GM12878 (cell line): ENCODE data around the gene HOXD3. TPM values are rescaled to one million over a fixed set of nuclear protein-coding genes. Genes with fewer than 3 reads are reported as not detected.

Source experiments
- ATAC-seq: fragments of 200-7000 bp; cut with Tn5 transposase; 3 replicates; pipeline ENCODE4 v1.9.1; 2020; ENCODE audit warnings: mild to moderate bottlenecking, moderate library complexity
- Bru-seq: library from RNA; stranded (reverse); fragments of 400-500 nt; gene quantifications from one replicate; lab custom pipeline; 2021; lab: Mats Ljungman, UMichigan
- BruChase-seq, 2 experiments: library from RNA; stranded (reverse); fragments of 400-500 nt; gene quantifications; one replicate each; lab custom pipeline; 2021; lab: Mats Ljungman, UMichigan
- BruUV-seq: library from RNA; stranded (reverse); fragments of 400-500 nt; replicated peaks from 2 replicates; lab custom pipeline; 2021; lab: Mats Ljungman, UMichigan
- CTCF ChIA-PET: fragments of 300-600 bp; sonication (Branson Sonifier 250); formaldehyde crosslinking; extraction: SDS; loops from one replicate; lab custom pipeline; 2021; ENCODE audit warnings: inconsistent platforms; lab: Yijun Ruan, JAX
- POLR2A ChIA-PET: fragments of 350-600 bp; formaldehyde crosslinking; extraction: SDS; loops from one replicate; lab custom pipeline; 2021; ENCODE audit warnings: inconsistent platforms; lab: Charles Lee
- RAD21 ChIA-PET: fragments of 300-600 bp; sonication (Branson Sonifier 250); formaldehyde crosslinking; loops from one replicate; lab custom pipeline; 2023; ENCODE audit warnings: antibody characterized with exemption; ENCODE audit not compliant: unreplicated experiment; lab: Charles Lee
- SMC1A ChIA-PET: fragments of 300-600 bp; sonication (Branson Sonifier 250); formaldehyde crosslinking; loops from one replicate; lab custom pipeline; 2023; ENCODE audit not compliant: unreplicated experiment, uncharacterized antibody; lab: Charles Lee
- DNase-seq: peaks from one replicate; pipeline ENCODE4 v3.0.0-alpha.2; 2011; ENCODE audit warnings: low read depth, low spot score
- FAIRE-seq: peaks from 3 replicates; lab custom pipeline; 2011; peaks lifted over from hg19 to GRCh38; lab: Jason Lieb, UNC
- H2AFZ ChIP-seq: 2 replicates; pipeline ENCODE4 v1.6.0; 2011; ENCODE audit warnings: low read depth, low read length, control low read depth; ENCODE audit not compliant: control insufficient read depth
- H3K27ac ChIP-seq: 2 replicates; pipeline ENCODE4 v1.5.1; 2011; ENCODE audit warnings: control low read depth; ENCODE audit not compliant: control insufficient read depth, insufficient read depth
- H3K27me3 ChIP-seq, 2 experiments: replicated peaks in 1 of 2; 2 replicates each; pipeline versions ENCODE4 v1.6.0 to v1.6.1; 2011; ENCODE audit warnings: low read length in 1 of 2; ENCODE audit not compliant: control insufficient read depth in 2 of 2, insufficient read depth in 2 of 2
- H3K36me3 ChIP-seq, 2 experiments: 2 replicates each; pipeline ENCODE4 v1.5.1; 2011; ENCODE audit warnings: low read length in 1 of 2; ENCODE audit not compliant: control insufficient read depth in 2 of 2, insufficient read depth in 2 of 2
- H3K4me1 ChIP-seq: 2 replicates; pipeline ENCODE4 v1.6.1; 2011; ENCODE audit warnings: mild to moderate bottlenecking, low read length, moderate library complexity, mixed read lengths; ENCODE audit not compliant: control insufficient read depth, insufficient read depth
- H3K4me2 ChIP-seq: 2 replicates; pipeline ENCODE4 v1.6.0; 2011; ENCODE audit warnings: control low read depth; ENCODE audit not compliant: control insufficient read depth, insufficient read depth
- H3K4me3 ChIP-seq: fragments of 200-600 bp; sonication (generic); 2 replicates; pipeline ENCODE4 v1.5.1; 2016
- H3K79me2 ChIP-seq: 2 replicates; pipeline ENCODE4 v1.6.0; 2011; ENCODE audit warnings: low read length; ENCODE audit not compliant: control insufficient read depth, insufficient read depth
- H3K9ac ChIP-seq: 2 replicates; pipeline ENCODE4 v1.8.0; 2011; ENCODE audit warnings: low read length, control low read depth, mixed read lengths; ENCODE audit not compliant: control insufficient read depth, insufficient read depth
- H3K9me3 ChIP-seq: replicated peaks from 3 replicates; pipeline ENCODE4 v1.5.1; 2011; ENCODE audit warnings: mild to moderate bottlenecking, low read length; ENCODE audit not compliant: control insufficient read depth, insufficient read depth
- H4K20me1 ChIP-seq: 2 replicates; pipeline ENCODE4 v1.6.0; 2011; ENCODE audit not compliant: control insufficient read depth, insufficient read depth
- BACH1 ChIP-seq: fragments of 450-650 bp; IDR thresholded peaks from 2 replicates; pipeline ENCODE4 v1.6.1; 2017; ENCODE audit warnings: mild to moderate bottlenecking, borderline replicate concordance
- BCL11A ChIP-seq: IDR thresholded peaks from 2 replicates; pipeline ENCODE4 v1.6.1; 2011; ENCODE audit warnings: low read depth, low read length
- CEBPZ ChIP-seq: fragments of 150-350 bp; IDR thresholded peaks from 2 replicates; pipeline ENCODE4 v1.6.1; 2016; ENCODE audit warnings: low read depth, low read length
- CREB1 ChIP-seq: IDR thresholded peaks from 2 replicates; pipeline ENCODE4 v1.6.1; 2012; ENCODE audit warnings: low read depth, mild to moderate bottlenecking, inconsistent platforms
- CREM ChIP-seq: IDR thresholded peaks from 2 replicates; pipeline ENCODE4 v1.6.1; 2014; ENCODE audit warnings: antibody characterized with exemption, low read depth
- EGR1 ChIP-seq, 2 experiments: IDR thresholded peaks; 1 replicate in 1 of 2; 2 replicates in 1 of 2; pipeline ENCODE4 v1.6.1; 2011 to 2012; ENCODE audit warnings: low read depth in 2 of 2, low read length in 2 of 2, borderline replicate concordance in 1 of 2, mild to moderate bottlenecking in 1 of 2, moderate library complexity in 1 of 2
- MTA3 ChIP-seq: IDR thresholded peaks from 2 replicates; pipeline ENCODE4 v1.6.1; 2012; ENCODE audit warnings: low read length, inconsistent platforms, borderline replicate concordance
- MYC ChIP-seq: IDR thresholded peaks from 2 replicates; pipeline ENCODE4 v1.6.1; 2011; ENCODE audit warnings: mild to moderate bottlenecking, low read length, moderate library complexity, inconsistent platforms; ENCODE audit not compliant: insufficient read depth, insufficient replicate concordance, insufficient read length, severe bottlenecking
- NFIC ChIP-seq: IDR thresholded peaks from 2 replicates; pipeline ENCODE4 v1.6.1; 2012; ENCODE audit warnings: low read depth, mild to moderate bottlenecking, inconsistent platforms, low read length, moderate library complexity
- NR2C2 ChIP-seq: IDR thresholded peaks from 2 replicates; pipeline ENCODE4 v1.6.1; 2011; ENCODE audit warnings: borderline replicate concordance, low read depth; ENCODE audit not compliant: control insufficient read depth, insufficient read length
- RELB ChIP-seq: fragments of 450-650 bp; IDR thresholded peaks from 2 replicates; pipeline ENCODE4 v1.6.1; 2017; ENCODE audit warnings: low read depth, mild to moderate bottlenecking, moderate library complexity
- RFX5 ChIP-seq: IDR thresholded peaks from 2 replicates; pipeline ENCODE4 v1.6.1; 2011; ENCODE audit warnings: low read depth, low read length, improper control_type of control experiment
- SIX5 ChIP-seq: IDR thresholded peaks from 2 replicates; pipeline ENCODE4 v1.6.1; 2011; ENCODE audit warnings: mild to moderate bottlenecking, low read depth, low read length, moderate library complexity; ENCODE audit not compliant: severe bottlenecking
- SMARCA5 ChIP-seq: fragments of 450-650 bp; IDR thresholded peaks from 2 replicates; pipeline ENCODE4 v1.6.1; 2017; ENCODE audit warnings: mild to moderate bottlenecking
- SPI1 ChIP-seq: IDR thresholded peaks from 2 replicates; pipeline ENCODE4 v1.6.1; 2011; ENCODE audit warnings: low read depth, mild to moderate bottlenecking, low read length, moderate library complexity, borderline replicate concordance; ENCODE audit not compliant: insufficient read depth
- SRF ChIP-seq, 2 experiments: IDR thresholded peaks; 2 replicates each; pipeline ENCODE4 v1.6.1; 2011; ENCODE audit warnings: low read depth in 2 of 2, low read length in 2 of 2, mild to moderate bottlenecking in 1 of 2, moderate library complexity in 1 of 2
- YY1 ChIP-seq: IDR thresholded peaks from 2 replicates; pipeline ENCODE4 v1.6.1; 2011; ENCODE audit warnings: low read depth, mild to moderate bottlenecking, low read length
- WGBS: methylation state at CpG from one replicate; pipeline ENCODE4 v1.1.6; 2016; ENCODE audit warnings: low lambda C conversion rate; ENCODE audit not compliant: insufficient replicate concordance, insufficient coverage; ENCODE audit errors: missing lambda C conversion rate; 5-methylcytosine and 5-hydroxymethylcytosine counted together
- in situ Hi-C: fragments of 300-500 bp; cut with MboI; formaldehyde crosslinking; loops from 9 replicates; pipeline ENCODE4 v1.14.3; 2018; ENCODE audit warnings: mixed read lengths
- intact Hi-C: fragments of 100-400 bp; cut with micrococcal nuclease; formaldehyde crosslinking; loops from one replicate; pipeline ENCODE4 v1.14.2; 2022; ENCODE audit not compliant: unreplicated experiment
- long read RNA-seq, 2 experiments: library from polyadenylated mRNA; unstranded; transcript quantifications; one replicate each; pipeline ENCODE4 v2.0.0, GENCODE V29; 2019 to 2020
- polyA minus RNA-seq, 3 experiments: library from RNA; depleted of rRNA, polyadenylated mRNA; stranded (reverse); fragments of >200 nt; gene quantifications; 2 replicates each; pipeline ENCODE4 v1.2.3, GENCODE V29; 2011
- polyA plus RNA-seq, 11 experiments: library from polyadenylated mRNA; depleted of rRNA in 4 of 11; unstranded in 6 of 11; stranded (reverse) in 5 of 11; fragments of >200 nt; fragmentation: Nextera tagmentation in 4 of 11; fragmentation: Illumina TruSeq in 1 of 11; extraction: Ambion mirVana in 4 of 11; extraction: Trizol in 1 of 11; gene quantifications; 1 replicate in 1 of 11; 2 replicates in 10 of 11; pipeline versions ENCODE4 v1.2.1 to v1.2.3, GENCODE V29; 2011 to 2016; ENCODE audit warnings: inconsistent platforms in 2 of 11, missing spikeins in 2 of 11, low read depth in 1 of 11
- total RNA-seq, 4 experiments: library from RNA; depleted of rRNA in 3 of 4; stranded (reverse); fragments of >200 nt in 3 of 4; fragmentation: Illumina TruSeq in 1 of 4; extraction: Trizol in 1 of 4; gene quantifications; 2 replicates each; pipeline versions ENCODE4 v1.2.1 to v1.2.3, GENCODE V29; 2013 to 2021

HOXD3 gene
- not detected in 2 replicates for total RNA-seq (2013; cell fraction: nucleolus; rRNA removed)
- total RNA-seq (2014; rRNA removed) = not detected in 2 replicates
- not detected in 2 replicates for total RNA-seq (2014; rRNA removed; fragmentation: Illumina TruSeq; extraction: Trizol)
- total RNA-seq (2021) = not detected in 2 replicates
- polyA plus RNA-seq (2011; ENCODE audit: low read depth) = not detected
- not detected in 2 replicates for polyA plus RNA-seq (2011; rRNA removed)
- not detected in 2 replicates for polyA plus RNA-seq (2011; cell fraction: cytosol; rRNA removed)
- not detected in 2 replicates for polyA plus RNA-seq (2011; cell fraction: nucleus; rRNA removed)
- polyA plus RNA-seq (2012) = not detected in 2 replicates
- polyA plus RNA-seq (2014; fragmentation: Illumina TruSeq; extraction: Trizol) = not detected in 2 replicates
- polyA plus RNA-seq (2014; fragmentation: Nextera tagmentation; extraction: Ambion mirVana) = not detected
- not detected in 2 replicates for polyA plus RNA-seq (2014; rRNA removed)
- not detected for polyA plus RNA-seq (2016; fragmentation: Nextera tagmentation; extraction: Ambion mirVana)
- polyA minus RNA-seq (2011; rRNA and poly(A)+ RNA removed) = not detected in 2 replicates
- polyA minus RNA-seq (2011; cell fraction: cytosol; rRNA and poly(A)+ RNA removed) = not detected in 2 replicates
- not detected in 2 replicates for polyA minus RNA-seq (2011; cell fraction: nucleus; rRNA and poly(A)+ RNA removed)
- not detected for Bru-seq, nascent RNA
- not detected for BruChase-seq, experiment 1, labeled RNA remaining after a 6-hour chase
- BruChase-seq, experiment 2, labeled RNA remaining after a 2-hour chase = not detected
- long read RNA-seq, experiment 1 = 0 reads
- long read RNA-seq, experiment 2 = 0 reads

- POLR2A ChIA-PET = no interaction called here
- no peak within 1 kb of the TSS for H3K4me2 ChIP-seq
- H3K4me1 ChIP-seq = no peaks in the 10 kb centered on the region
- H3K79me2 ChIP-seq = no peaks in the 10 kb centered on the region
- no peaks in the 10 kb centered on the region; the same call in 2 of the 3 replicates for H3K9me3 ChIP-seq
- DNase-seq (no peak), ATAC-seq (no peak), FAIRE-seq (no peak)
- no peak within 1 kb of the TSS for H3K9ac ChIP-seq
- H4K20me1 ChIP-seq = no peaks in the 10 kb centered on the region
- intact Hi-C loops (no loop called here), in situ Hi-C loops (no loop called here)
- H3K27me3 ChIP-seq = peaks cover 3 to 33% of the 10 kb centered on the region in 2 experiments
- no peak within 1 kb of the TSS for H3K4me3 ChIP-seq
- no TSS peak for BruUV-seq
- H2AFZ ChIP-seq = no peak within 1 kb of the TSS
- no peak within 1 kb of the TSS for H3K27ac ChIP-seq
- CTCF ChIA-PET = no interaction called here
- SMC1A ChIA-PET = no interaction called here
- H3K36me3 ChIP-seq = no peaks in the 10 kb centered on the region
- RAD21 ChIA-PET = no interaction called here
- WGBS = 31% methylated on average over 37 of the region's 48 CpGs
- TF ChIP-seq CEBPZ (no peak), SIX5 (no peak), BACH1 (no peak), CREB1 (no peak), MYC (no peak), NR2C2 (no peak), RFX5 (no peak), SPI1 (no peak), BCL11A (no peak), SRF (IDR thresholded peaks at IDR 0.05; ENCODE audit: low read depth in 2 of 2, low read length in 2 of 2) (no peak), RELB (no peak), SMARCA5 (no peak), CREM (no peak), YY1 (no peak), MTA3 (no peak), EGR1 (IDR thresholded peaks at IDR 0.05; ENCODE audit: borderline replicate concordance in 1 of 2, low read depth in 2 of 2, low read length in 2 of 2) (no peak), NFIC (no peak)
These were observed at the start of gene HOXD3 for GRCh38 chr2:176156807-176157498. HOXD3 (plus strand) TSS chr2:176157307; CDS start chr2:176169115, 11,808 bp downstream.
